ENCODE results near the gene CCND3.

GRCh38 chr6:41963371-41963770, 21.8 kb upstream of the CCND3 start:
- TF ChIP-seq EZH2phosphoT487 (IDR thresholded peaks at IDR 0.05; ENCODE audit: insufficient read depth, low read depth) (no peak), EZH2 (IDR thresholded peaks at IDR 0.05; ENCODE audit: insufficient read depth, poor library complexity, severe bottlenecking) (no peak)

All from GM23248 (cell line).